GM19023 (cell line): ENCODE measurements around the gene DLG5.

Experiments used
- ATAC-seq: cut with Tn5 transposase; IDR thresholded peaks from one replicate; pipeline ENCODE4 v1.9.1; 2021; ENCODE audit warnings: mild to moderate bottlenecking, moderate library complexity; ENCODE audit not compliant: unreplicated experiment

DLG5 gene

GRCh38 chr10:77868523-77868922 is 58.0 kb downstream of the DLG5 start:
- no peak for ATAC-seq

- no peak for ATAC-seq
Measured at GRCh38 chr10:77867124-77867719, 59.3 kb downstream of the DLG5 start.

DNA sequence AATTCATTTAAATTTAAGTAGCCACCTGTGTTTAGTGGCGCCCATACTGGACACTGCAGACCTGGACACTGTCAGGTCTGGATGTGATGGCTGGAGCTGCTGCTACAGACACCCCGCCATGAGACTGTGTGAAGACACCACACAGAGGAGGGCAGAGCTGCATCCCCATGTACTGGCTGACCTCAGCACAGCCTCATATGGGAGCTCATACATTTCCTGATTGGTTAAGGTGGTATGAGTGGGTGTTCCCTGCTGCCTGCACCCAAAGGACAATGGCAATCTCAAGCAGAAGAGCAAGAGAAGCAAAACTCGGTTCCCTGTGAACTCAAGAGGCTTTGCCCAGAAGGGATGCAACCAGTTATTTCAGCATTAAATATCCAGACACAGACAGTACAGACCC is 60.0 kb downstream of the DLG5 start:
- no peak for ATAC-seq

- ATAC-seq: no peak
Measured at GRCh38 chr10:77865580-77866324, 60.8 kb downstream of the DLG5 start.

GRCh38 chr10:77864151-77864851 is 62.3 kb downstream of the DLG5 start:
- no peak for ATAC-seq

- no peak for ATAC-seq
Measured at GRCh38 chr10:77863446-77863845, 63.1 kb downstream of the DLG5 start.

GRCh38 chr10:77862595-77862994 is 64.0 kb downstream of the DLG5 start:
- no peak for ATAC-seq

DNA sequence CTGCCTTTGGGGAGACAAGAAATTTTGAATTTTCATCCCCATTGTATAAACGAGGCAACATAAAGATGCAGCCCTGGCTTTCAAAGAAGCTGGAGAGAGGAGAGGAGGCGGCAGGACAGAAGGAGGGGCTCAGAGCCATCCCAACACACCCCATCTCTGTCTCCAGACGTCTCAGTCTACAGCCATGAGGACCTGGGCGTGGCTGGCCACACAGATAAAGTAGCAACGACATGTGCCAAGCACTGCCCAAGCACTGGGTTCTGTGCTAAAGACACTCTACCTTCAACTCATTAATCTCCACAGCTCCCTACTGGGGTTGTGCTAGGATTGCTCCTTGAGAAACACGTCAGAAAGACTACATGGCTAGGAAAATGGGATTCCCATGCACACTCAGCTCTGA is 65.2 kb downstream of the DLG5 start:
- ATAC-seq: no peak

DNA sequence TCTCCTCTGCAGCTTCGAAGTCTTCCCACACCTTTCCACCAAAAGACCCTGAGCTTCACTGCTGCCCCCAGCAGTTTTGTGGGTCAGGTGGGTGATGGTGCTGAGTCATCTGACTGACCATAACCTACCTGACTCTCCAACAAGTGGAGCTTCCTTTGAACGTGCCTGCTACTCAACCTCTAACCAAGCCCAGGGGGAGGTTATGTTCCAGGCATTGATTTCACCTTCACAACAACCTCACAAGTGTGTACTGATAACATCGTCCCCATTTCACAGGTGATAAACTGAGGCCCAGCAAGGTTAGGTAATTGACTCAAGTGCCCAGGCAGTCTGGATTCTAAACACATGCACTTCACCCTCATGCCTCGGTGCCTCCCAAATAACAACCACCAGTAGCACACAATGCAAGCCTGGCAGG is 66.7 kb downstream of the DLG5 start:
- no peak for ATAC-seq

GRCh38 chr10:77859200-77859864 is 67.2 kb downstream of the DLG5 start:
- no peak for ATAC-seq

DNA sequence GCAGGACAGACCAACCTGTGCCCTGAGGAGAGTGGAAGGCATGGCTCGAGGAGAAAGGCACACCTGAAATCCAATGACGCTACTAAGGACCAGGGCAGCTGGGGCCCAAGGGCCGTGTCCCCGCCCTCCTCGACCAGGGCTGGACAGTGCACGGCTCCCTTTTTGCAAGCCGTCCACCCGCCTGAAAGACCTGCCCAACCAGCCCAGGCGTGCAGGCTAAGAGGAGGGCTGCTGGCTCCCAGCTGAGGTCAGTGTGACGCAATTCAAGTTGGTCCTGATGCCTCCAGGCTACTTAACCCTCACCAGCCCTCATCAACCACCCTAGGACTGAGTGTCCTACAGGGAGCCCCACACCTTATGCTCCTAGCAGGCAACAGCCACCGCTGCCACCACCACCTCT is 69.3 kb downstream of the DLG5 start:
- no peak for ATAC-seq

GRCh38 chr10:77856566-77856965 is 70.0 kb downstream of the DLG5 start:
- ATAC-seq: no peak

GRCh38 chr10:77855404-77856155 is 71.0 kb downstream of the DLG5 start:
- no peak for ATAC-seq

DNA sequence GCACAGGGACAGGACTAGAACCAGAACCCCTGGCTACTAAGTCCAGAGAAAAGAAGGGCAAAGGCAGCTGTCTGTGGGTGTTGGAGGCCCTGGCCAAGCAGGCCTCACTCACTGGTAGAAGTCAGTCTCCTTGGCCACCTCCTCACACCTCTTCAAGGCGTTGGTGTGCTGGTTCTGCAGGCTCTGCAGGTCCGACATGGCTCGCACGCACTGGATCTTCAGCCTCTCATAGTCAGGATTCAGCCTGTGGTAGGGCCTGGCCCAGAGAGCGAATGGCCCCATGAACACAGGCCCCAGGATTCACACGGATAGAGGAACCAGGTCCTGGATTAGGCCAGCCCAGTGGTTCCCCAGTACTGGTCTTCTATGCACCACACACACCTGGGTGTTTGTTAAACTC is 72.4 kb downstream of the DLG5 start:
- ATAC-seq: no peak

GRCh38 chr10:77853256-77853655 is 73.3 kb downstream of the DLG5 start:
- no peak for ATAC-seq

- no peak for ATAC-seq
Measured at GRCh38 chr10:77850620-77851231, 75.8 kb downstream of the DLG5 start.

- peak; percentile 55 for ATAC-seq
Measured at GRCh38 chr10:77849039-77849664, 77.4 kb downstream of the DLG5 start.

DNA sequence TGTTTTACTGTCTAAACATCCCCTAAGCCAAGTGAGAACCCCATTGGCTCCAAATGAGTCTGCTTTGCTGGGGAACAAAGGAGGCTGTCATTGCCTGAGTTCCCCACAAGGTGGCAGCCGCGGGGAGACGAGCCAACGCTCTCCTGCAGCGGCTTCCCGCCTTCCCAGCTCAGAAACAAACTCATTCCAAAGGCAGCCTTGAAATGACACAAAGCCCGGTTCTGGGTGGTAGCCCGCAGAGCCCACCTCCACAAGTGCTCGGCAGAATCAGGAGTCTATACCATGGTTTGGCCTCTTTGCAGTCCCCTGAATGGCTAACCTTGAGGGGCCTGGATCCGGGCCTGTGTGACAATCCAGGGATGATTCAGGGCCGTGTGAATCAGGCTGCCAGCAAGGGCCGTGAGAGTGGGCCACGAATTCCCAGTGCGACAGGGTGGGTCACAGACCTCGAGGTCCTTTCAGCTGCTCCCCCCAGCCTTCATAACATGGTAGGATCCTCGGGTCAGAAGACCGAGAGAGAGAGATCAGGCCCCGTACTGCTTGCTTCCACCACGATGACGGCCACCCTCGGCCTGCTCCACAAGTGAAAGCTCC is 79.7 kb downstream of the DLG5 start:
- peak; percentile 61 for ATAC-seq

- no peak for ATAC-seq
Measured at GRCh38 chr10:77845451-77845850, 81.1 kb downstream of the DLG5 start.
